H1 (cell line): Measurements from ENCODE around the gene CALD1.

ENCODE experiments used
- TF ChIP-seq, protein P1 (sequence below), 3 experiments: IDR thresholded peaks; 1 replicate in 2 of 3; 2 replicates in 1 of 3; pipeline versions ENCODE4 v1.5.1 to v1.6.1; 2011; ENCODE audit warnings: low read length in 3 of 3, mild to moderate bottlenecking in 3 of 3, inconsistent platforms in 2 of 3, low read depth in 1 of 3, moderate library complexity in 1 of 3; ENCODE audit not compliant: insufficient read depth in 1 of 3; ENCODE audit errors: control extremely low read depth in 1 of 3
- TF ChIP-seq, protein P2 (sequence below): IDR thresholded peaks from 2 replicates; pipeline ENCODE4 v1.6.1; 2012; ENCODE audit warnings: inconsistent platforms

DNA sequence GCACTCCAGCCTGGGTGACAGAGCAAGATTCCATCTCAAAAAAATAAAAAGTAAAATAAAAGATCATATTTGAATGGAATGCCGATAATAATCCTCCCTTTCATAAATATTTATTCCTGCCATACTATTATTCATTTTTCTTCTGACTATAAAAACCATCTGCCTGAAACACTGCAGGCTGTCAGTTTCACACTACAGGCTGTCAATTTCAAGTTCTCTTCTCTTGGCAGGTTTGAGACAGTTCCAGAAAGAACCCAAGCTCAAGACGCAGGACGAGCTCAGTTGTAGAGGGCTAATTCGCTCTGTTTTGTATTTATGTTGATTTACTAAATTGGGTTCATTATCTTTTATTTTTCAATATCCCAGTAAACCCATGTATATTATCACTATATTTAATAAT is 188.7 kb downstream of the CALD1 start:
- TF ChIP-seq, protein P1, sequence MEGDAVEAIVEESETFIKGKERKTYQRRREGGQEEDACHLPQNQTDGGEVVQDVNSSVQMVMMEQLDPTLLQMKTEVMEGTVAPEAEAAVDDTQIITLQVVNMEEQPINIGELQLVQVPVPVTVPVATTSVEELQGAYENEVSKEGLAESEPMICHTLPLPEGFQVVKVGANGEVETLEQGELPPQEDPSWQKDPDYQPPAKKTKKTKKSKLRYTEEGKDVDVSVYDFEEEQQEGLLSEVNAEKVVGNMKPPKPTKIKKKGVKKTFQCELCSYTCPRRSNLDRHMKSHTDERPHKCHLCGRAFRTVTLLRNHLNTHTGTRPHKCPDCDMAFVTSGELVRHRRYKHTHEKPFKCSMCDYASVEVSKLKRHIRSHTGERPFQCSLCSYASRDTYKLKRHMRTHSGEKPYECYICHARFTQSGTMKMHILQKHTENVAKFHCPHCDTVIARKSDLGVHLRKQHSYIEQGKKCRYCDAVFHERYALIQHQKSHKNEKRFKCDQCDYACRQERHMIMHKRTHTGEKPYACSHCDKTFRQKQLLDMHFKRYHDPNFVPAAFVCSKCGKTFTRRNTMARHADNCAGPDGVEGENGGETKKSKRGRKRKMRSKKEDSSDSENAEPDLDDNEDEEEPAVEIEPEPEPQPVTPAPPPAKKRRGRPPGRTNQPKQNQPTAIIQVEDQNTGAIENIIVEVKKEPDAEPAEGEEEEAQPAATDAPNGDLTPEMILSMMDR (IDR thresholded peaks at IDR 0.05; ENCODE audit: control extremely low read depth in 1 of 3, insufficient read depth in 1 of 3, low read depth in 1 of 3, low read length in 3 of 3) = no peak
- TF ChIP-seq, protein P2, sequence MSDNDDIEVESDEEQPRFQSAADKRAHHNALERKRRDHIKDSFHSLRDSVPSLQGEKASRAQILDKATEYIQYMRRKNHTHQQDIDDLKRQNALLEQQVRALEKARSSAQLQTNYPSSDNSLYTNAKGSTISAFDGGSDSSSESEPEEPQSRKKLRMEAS = no peak
